HG03469 (cell line): Measurements from ENCODE around the gene SMARCA4.
"Not testable (repeated sequence)": the region's sequence is repeated elsewhere in the genome, so short reads cannot be mapped to it uniquely, and the experiment has no call there.

Source experiments
- ATAC-seq: cut with Tn5 transposase; IDR thresholded peaks from one replicate; pipeline ENCODE4 v1.9.1; 2021; ENCODE audit warnings: mild to moderate bottlenecking, moderate library complexity, moderate number of reproducible peaks; ENCODE audit not compliant: unreplicated experiment

Gene SMARCA4

GRCh38 chr19:11059511-11060358 is 98.9 kb downstream of the SMARCA4 start:
- no peak for ATAC-seq

DNA sequence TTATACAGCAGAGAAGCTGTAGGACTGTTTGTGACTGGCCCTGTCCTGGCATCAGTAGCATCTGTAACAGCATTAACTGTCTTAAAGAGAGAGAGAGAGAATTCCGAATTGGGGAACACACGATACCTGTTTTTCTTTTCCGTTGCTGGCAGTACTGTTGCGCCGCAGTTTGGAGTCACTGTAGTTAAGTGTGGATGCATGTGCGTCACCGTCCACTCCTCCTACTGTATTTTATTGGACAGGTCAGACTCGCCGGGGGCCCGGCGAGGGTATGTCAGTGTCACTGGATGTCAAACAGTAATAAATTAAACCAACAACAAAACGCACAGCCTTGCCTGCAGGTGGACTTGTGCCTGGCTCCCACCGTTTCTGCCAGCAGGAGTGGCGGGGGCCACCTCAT is 101.1 kb downstream of the SMARCA4 start:
- ATAC-seq = no peak

DNA sequence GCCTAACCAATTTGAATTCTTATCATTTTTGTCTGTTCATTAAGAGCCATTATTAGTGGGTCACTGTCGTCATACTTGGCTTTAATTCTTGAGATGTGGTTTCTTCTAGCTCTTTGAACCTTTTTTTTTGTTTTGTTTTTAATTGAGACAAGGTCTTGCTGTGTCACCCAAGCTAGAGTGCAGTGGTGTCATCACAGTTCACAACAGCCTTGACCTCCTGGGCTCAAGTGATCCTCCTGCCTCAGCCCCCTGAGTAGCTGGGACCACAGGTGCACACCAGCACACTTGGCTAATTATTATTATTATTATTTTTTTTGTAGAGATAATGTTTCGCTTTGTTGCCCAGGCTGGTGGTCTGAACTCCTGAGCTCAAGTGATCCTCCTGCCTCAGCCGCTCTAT is 102.6 kb downstream of the SMARCA4 start:
- ATAC-seq = no peak

DNA sequence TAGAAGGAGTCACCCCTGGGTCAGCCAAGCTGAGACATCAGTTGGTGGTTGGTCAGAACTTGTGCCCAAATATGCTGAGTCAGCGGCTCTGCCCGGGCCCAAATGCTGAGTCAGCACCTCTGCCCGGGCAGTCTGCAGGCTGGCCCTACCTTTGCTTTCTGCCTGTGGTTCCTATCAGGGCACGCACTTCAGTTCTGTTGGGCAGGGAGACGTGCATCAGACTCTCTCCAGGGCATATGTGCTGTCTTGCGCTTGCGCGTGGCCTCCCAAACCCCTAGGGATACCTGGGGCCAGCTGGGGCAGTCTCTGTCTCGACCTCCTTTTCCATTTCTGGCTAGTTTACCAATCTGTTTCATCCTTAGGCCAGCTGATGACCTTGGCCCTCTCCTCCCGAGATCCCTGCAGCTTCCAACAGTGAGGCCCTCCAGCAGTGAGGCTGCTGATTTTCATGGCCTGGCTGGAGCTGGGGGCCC is 104.0 kb downstream of the SMARCA4 start:
- ATAC-seq = no peak

- no peak for ATAC-seq
Measured at GRCh38 chr19:11066326-11066725, 105.5 kb downstream of the SMARCA4 start.

DNA sequence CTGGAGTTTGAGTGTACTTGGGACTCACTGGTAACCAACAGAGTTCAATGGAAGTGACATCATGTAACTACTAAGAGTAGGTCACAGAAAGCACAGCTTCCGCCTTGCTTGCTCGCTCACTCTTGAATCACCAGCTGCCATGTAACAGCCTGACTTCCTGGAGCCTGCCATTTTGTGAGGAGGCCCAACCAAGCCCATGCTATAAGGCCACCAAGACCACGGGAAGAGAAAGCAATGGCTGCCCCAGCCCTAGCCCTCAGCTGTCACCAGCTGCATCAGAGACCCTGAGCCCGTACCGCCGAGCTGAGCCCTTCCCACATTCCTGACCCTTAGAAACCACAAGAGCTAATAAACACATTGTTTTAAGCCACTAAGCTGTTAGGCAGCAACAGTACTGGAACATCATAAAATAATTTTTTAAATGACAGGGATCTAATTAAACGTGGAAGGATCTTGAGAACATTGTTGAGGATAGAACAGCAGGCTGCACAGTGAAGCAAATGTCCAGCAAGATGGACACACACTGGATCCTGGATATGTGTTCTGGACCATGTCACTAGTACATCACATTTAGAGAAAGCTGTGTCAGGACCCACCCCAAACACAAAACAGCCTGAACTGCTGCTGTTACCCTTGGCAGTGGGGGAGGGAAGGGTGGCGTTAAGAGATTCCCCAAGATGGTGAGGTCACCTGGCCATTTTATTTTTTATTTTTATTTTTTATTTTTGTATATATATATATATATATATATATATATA is 106.7 kb downstream of the SMARCA4 start:
- ATAC-seq = no peak

GRCh38 chr19:11069561-11069960 is 108.7 kb downstream of the SMARCA4 start:
- no peak for ATAC-seq

- ATAC-seq = no peak
Measured at GRCh38 chr19:11070123-11070522, 109.3 kb downstream of the SMARCA4 start.

- no peak for ATAC-seq
Measured at GRCh38 chr19:11073568-11073967, 112.7 kb downstream of the SMARCA4 start.

GRCh38 chr19:11076792-11077191 is 116.0 kb downstream of the SMARCA4 start:
- not testable (repeated sequence) for ATAC-seq

DNA sequence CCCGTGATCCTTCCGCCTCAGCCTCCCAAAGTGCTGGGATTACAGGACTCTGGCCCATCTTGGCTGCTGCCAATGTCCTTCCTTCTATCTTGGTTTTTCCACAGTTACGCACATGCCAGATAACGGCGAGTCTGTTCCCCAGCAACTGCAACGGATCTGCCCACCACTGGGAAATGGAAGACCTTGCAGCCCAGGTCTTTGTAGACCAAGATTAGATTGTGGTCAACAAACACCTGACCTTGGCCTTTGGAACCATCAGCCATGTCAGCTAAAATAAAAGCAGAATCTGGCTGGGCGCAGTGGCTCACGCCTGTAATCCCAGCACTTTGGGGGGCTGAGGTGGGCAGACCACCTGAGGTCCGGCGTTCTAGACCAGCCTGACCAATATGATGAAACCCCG is 118.1 kb downstream of the SMARCA4 start:
- ATAC-seq = no peak

GRCh38 chr19:11079999-11080398 is 119.2 kb downstream of the SMARCA4 start:
- ATAC-seq = no peak

- ATAC-seq = no peak
Measured at GRCh38 chr19:11087870-11088505, 127.2 kb downstream of the SMARCA4 start.

GRCh38 chr19:11088506-11089253 is 127.8 kb downstream of the SMARCA4 start:
- no peak for ATAC-seq

DNA sequence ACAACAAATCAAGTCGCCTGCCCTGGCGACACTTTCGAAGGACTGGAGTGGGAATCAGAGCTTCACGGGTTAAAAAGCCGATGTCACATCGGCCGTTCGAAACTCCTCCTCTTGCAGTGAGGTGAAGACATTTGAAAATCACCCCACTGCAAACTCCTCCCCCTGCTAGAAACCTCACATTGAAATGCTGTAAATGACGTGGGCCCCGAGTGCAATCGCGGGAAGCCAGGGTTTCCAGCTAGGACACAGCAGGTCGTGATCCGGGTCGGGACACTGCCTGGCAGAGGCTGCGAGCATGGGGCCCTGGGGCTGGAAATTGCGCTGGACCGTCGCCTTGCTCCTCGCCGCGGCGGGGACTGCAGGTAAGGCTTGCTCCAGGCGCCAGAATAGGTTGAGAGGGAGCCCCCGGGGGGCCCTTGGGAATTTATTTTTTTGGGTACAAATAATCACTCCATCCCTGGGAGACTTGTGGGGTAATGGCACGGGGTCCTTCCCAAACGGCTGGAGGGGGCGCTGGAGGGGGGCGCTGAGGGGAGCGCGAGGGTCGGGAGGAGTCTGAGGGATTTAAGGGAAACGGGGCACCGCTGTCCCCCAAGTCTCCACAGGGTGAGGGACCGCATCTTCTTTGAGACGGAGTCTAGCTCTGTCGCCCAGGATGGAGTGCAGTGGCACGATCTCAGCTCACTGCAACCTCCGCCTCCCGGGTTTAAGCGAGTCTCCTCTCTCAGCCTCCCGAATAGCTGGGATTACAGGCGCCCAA is 128.6 kb downstream of the SMARCA4 start, which contains the start of gene LDLR:
Gene LDLR, plus strand, starts transcription at position 210 of the 760 bp plus-strand sequence. Its CDS starts 86 bp downstream, at position 296.
- no peak for ATAC-seq

GRCh38 chr19:11090014-11090263 is 129.1 kb downstream of the SMARCA4 start:
- ATAC-seq = not testable (repeated sequence)

DNA sequence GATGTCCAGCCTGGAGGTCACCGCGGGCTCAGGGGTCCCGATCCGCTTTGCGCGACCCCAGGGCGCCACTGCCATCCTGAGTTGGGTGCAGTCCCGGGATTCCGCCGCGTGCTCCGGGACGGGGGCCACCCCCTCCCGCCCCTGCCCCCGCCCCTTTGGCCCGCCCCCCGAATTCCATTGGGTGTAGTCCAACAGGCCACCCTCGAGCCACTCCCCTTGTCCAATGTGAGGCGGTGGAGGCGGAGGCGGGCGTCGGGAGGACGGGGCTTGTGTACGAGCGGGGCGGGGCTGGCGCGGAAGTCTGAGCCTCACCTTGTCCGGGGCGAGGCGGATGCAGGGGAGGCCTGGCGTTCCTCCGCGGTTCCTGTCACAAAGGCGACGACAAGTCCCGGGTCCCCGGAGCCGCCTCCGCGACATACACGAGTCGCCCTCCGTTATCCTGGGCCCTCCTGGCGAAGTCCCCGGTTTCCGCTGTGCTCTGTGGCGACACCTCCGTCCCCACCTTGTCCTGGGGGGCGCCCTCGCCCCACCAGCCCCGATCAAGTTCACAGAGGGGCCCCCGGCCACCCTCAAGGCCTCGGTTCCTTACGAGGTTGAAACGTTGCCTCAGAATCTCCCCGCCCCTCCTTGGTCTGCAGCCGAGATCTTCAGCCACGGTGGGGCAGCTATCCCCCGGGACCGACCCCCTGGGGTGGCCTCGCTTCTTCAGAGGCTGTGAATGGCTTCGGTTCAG is 129.6 kb downstream of the SMARCA4 start:
- no peak for ATAC-seq

- no peak for ATAC-seq
Measured at GRCh38 chr19:11090997-11091702, 130.3 kb downstream of the SMARCA4 start.

GRCh38 chr19:11091703-11092153 is 130.9 kb downstream of the SMARCA4 start:
- ATAC-seq = no peak
